ENCODE data around the gene KLHL7.

KLHL7 gene

GRCh38 chr7:23205909-23206767 lies 100.6 kb downstream of the KLHL7 start:
- DNase-seq (ENCODE audit: low read depth): peak; percentile 49
- TF ChIP-seq, protein P1, sequence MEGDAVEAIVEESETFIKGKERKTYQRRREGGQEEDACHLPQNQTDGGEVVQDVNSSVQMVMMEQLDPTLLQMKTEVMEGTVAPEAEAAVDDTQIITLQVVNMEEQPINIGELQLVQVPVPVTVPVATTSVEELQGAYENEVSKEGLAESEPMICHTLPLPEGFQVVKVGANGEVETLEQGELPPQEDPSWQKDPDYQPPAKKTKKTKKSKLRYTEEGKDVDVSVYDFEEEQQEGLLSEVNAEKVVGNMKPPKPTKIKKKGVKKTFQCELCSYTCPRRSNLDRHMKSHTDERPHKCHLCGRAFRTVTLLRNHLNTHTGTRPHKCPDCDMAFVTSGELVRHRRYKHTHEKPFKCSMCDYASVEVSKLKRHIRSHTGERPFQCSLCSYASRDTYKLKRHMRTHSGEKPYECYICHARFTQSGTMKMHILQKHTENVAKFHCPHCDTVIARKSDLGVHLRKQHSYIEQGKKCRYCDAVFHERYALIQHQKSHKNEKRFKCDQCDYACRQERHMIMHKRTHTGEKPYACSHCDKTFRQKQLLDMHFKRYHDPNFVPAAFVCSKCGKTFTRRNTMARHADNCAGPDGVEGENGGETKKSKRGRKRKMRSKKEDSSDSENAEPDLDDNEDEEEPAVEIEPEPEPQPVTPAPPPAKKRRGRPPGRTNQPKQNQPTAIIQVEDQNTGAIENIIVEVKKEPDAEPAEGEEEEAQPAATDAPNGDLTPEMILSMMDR (conservative IDR thresholded peaks at IDR 0.05; ENCODE audit: low read depth, low read length): no peak
- H3K4me3 ChIP-seq (ENCODE audit: low read depth, low read length): peak overlapping the region; percentile 57

GRCh38 chr7:23207021-23207420 lies 101.4 kb downstream of the KLHL7 start:
- no peak for DNase-seq (ENCODE audit: low read depth)
- TF ChIP-seq, protein P1 (conservative IDR thresholded peaks at IDR 0.05; ENCODE audit: low read depth, low read length): no peak
- no peak overlapping the region for H3K4me3 ChIP-seq (ENCODE audit: low read depth, low read length)

DNA sequence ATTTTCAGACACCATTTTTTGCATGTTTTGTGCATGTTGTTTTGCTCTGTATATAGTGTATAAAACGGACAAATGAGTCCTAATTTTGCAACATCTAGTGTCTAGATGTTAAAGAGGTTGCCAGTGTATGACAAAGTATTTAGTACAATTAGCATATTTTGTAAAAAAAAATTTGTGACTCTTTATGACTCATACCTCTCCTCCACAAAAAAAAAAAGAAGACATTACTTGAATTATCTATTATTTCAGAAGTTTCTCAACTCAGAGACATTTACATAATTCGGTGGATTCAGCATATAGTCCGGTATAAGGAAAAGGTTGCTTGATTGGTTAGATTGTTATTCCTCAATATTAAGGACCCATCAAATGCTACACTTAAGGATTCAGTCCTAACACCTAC lies 102.3 kb downstream of the KLHL7 start:
- TF ChIP-seq, protein P1 (conservative IDR thresholded peaks at IDR 0.05; ENCODE audit: low read depth, low read length): no peak
- DNase-seq (ENCODE audit: low read depth): no peak
- H3K4me3 ChIP-seq (ENCODE audit: low read depth, low read length): no peak overlapping the region

DNA sequence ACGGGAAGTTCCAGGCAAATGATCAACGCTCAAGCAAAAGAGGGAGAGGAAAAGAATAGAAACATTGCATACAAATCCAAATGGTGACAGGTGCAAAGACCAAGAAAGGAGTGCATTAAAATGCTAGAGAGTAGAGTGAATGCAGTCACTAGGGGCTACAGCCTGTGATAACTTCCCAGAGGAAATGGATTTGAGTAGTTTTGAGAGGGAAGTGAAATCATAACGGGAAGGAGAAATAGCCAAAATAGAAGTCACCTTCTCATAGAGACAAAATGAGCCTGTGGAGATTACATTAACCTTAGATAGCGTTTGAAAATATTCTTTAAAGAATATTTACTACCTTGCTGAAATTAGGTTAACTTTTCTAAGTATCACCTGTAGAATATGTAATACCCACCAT lies 102.7 kb downstream of the KLHL7 start:
- TF ChIP-seq, protein P1 (conservative IDR thresholded peaks at IDR 0.05; ENCODE audit: low read depth, low read length): no peak

DNA sequence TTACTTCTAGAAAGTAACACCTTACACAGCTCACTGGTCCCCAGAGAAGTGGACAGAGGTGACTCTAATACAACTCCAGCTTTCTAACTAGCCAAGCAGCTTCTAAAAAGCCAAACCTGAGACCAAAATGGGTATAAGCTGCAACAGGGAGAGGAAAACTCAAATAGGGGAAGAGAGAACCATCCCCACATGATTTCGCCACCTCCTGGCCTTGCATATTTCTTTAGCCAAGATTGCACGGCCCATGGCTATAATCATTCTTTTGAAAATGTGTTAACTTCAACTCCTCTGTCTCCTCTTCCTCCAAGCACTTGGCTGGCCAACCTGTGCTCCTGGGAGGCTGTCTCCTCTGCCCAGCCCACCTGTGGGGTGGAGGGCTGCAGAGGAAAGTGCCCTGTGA lies 104.9 kb downstream of the KLHL7 start:
- TF ChIP-seq, protein P1 (conservative IDR thresholded peaks at IDR 0.05; ENCODE audit: low read depth, low read length): no peak
- DNase-seq (ENCODE audit: low read depth): no peak
- H3K4me3 ChIP-seq (ENCODE audit: low read depth, low read length): no peak overlapping the region

More for the DNA sequence above, 102.7 kb downstream of the KLHL7 start:
- no peak overlapping the region for H3K4me3 ChIP-seq (ENCODE audit: low read depth, low read length)
- DNase-seq (ENCODE audit: low read depth): no peak

- DNase-seq (ENCODE audit: low read depth): no peak
- no peak overlapping the region for H3K4me3 ChIP-seq (ENCODE audit: low read depth, low read length)
- TF ChIP-seq, protein P1 (conservative IDR thresholded peaks at IDR 0.05; ENCODE audit: low read depth, low read length): no peak
These were observed 106.0 kb downstream of the KLHL7 start for GRCh38 chr7:23211589-23211988.

DNA sequence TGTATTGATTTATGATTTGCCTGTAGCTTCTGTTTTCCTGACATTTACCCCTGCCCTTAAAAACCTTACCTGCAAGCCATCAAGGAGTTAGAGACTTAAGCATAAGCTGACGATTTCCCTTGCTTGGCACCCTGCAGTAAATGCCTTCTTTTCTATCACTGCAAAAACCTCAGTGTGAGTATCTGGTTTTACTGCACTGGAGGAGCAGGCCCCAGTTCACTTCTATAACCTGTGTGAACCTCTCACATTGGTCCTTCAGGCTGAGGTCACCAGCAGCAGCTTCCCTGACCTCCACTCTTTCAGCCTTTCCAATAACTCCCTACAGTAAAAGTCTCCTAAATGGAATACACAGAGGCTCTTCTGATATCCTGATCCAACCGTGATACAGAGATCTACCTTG lies 106.8 kb downstream of the KLHL7 start:
- DNase-seq (ENCODE audit: low read depth): no peak
- TF ChIP-seq, protein P1 (conservative IDR thresholded peaks at IDR 0.05; ENCODE audit: low read depth, low read length): no peak
- H3K4me3 ChIP-seq (ENCODE audit: low read depth, low read length): no peak overlapping the region
